Chondrocyte (in vitro differentiated cells): ENCODE data around the gene STKLD1. TPM values are rescaled to one million over a fixed set of nuclear protein-coding genes. Genes with fewer than 3 reads are reported as not detected.

Source experiments
- DNase-seq: peaks from one replicate; pipeline ENCODE4 v3.0.0; 2021; ENCODE audit warnings: mixed read lengths, low spot score
- H3K27ac Mint-ChIP-seq: one replicate; pipeline ENCODE4 v1.8.0; 2021; ENCODE audit warnings: mild to moderate bottlenecking, moderate library complexity, mixed read lengths; ENCODE audit not compliant: unreplicated experiment
- H3K27me3 Mint-ChIP-seq: 2 replicates; pipeline ENCODE4 v1.8.0; 2021; ENCODE audit warnings: low read depth, mixed read lengths
- H3K36me3 Mint-ChIP-seq: 2 replicates; pipeline ENCODE4 v1.8.0; 2021; ENCODE audit warnings: low read depth, mixed read lengths
- H3K4me1 Mint-ChIP-seq: 2 replicates; pipeline ENCODE4 v1.8.0; 2021; ENCODE audit warnings: low read depth, mild to moderate bottlenecking, mixed read lengths
- H3K4me3 Mint-ChIP-seq: one replicate; pipeline ENCODE4 v1.8.0; 2021; ENCODE audit warnings: mild to moderate bottlenecking, moderate library complexity, mixed read lengths; ENCODE audit not compliant: unreplicated experiment
- H3K9me3 Mint-ChIP-seq: 2 replicates; pipeline ENCODE4 v1.8.0; 2021; ENCODE audit warnings: low read depth, mixed read lengths
- total RNA-seq: library from RNA; stranded (reverse); gene quantifications from 3 replicates; pipeline ENCODE4 v1.2.1, GENCODE V29; 2021
- TF ChIP-seq, protein P1 (sequence below): fragments of 200-600 bp; sonication (generic); IDR thresholded peaks from 2 replicates; pipeline ENCODE4 v1.5.0; 2021; ENCODE audit warnings: antibody characterized with exemption, mild to moderate bottlenecking, moderate library complexity

The STKLD1 gene
- total RNA-seq, 1 donor from 2014 or later: 1.8 TPM

DNA sequence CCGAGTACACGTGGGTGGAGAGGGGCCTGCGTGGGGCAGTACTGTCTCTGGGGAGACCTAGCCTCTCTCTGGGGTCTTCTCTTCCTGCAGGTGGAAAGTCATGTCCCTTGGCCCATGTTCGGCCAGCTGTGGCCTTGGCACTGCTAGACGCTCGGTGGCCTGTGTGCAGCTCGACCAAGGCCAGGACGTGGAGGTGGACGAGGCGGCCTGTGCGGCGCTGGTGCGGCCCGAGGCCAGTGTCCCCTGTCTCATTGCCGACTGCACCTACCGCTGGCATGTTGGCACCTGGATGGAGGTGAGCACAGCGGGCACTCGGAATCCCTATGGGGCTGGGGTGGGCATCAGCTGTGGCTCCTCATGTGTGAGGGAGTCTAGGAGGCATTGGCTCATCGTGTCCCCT lies 78.2 kb downstream of the STKLD1 start:
- Mint-ChIP-seq H3K27me3 (no peaks in the 10 kb centered on the region), H3K27ac (no peak overlapping the region), H3K4me3 (no peak overlapping the region), H3K36me3 (no peaks in the 10 kb centered on the region), H3K9me3 (no peaks in the 10 kb centered on the region), H3K4me1 (peaks cover 3% of the 10 kb centered on the region)
- no peak for DNase-seq
- TF ChIP-seq, protein P1, sequence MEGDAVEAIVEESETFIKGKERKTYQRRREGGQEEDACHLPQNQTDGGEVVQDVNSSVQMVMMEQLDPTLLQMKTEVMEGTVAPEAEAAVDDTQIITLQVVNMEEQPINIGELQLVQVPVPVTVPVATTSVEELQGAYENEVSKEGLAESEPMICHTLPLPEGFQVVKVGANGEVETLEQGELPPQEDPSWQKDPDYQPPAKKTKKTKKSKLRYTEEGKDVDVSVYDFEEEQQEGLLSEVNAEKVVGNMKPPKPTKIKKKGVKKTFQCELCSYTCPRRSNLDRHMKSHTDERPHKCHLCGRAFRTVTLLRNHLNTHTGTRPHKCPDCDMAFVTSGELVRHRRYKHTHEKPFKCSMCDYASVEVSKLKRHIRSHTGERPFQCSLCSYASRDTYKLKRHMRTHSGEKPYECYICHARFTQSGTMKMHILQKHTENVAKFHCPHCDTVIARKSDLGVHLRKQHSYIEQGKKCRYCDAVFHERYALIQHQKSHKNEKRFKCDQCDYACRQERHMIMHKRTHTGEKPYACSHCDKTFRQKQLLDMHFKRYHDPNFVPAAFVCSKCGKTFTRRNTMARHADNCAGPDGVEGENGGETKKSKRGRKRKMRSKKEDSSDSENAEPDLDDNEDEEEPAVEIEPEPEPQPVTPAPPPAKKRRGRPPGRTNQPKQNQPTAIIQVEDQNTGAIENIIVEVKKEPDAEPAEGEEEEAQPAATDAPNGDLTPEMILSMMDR: no peak

DNA sequence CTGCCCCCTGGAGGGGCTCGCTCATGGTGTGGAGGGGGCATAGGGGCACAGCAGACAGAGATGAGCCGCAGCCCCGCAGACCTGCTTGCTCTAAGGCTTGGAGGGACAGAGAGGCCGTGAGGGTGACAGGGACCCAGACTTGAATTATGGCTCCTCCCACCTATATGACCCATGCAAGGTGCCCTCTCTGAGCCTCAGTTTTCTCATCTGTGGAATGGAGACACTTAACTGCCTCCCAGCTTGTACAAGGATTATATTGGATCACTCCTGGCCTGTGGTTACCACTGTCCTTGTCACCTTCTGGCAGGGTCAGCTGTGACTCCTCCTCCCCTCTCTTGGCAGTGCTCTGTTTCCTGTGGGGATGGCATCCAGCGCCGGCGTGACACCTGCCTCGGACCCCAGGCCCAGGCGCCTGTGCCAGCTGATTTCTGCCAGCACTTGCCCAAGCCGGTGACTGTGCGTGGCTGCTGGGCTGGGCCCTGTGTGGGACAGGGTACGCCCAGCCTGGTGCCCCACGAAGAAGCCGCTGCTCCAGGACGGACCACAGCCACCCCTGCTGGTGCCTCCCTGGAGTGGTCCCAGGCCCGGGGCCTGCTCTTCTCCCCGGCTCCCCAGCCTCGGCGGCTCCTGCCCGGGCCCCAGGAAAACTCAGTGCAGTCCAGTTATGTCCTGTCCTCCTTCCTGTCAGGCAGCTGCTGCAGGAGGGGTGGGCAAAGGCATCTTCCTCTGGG lies 78.9 kb downstream of the STKLD1 start:
- TF ChIP-seq, protein P1: no peak
- Mint-ChIP-seq H3K9me3 (no peaks in the 10 kb centered on the region), H3K27ac (no peak overlapping the region), H3K4me1 (peaks cover 4% of the 10 kb centered on the region), H3K4me3 (no peak overlapping the region), H3K27me3 (no peaks in the 10 kb centered on the region), H3K36me3 (no peaks in the 10 kb centered on the region)
- no peak for DNase-seq

Other genes starting within 250 kb of the STKLD1 start
- 2.1 to 8.1 TPM (median 5.8 TPM) in 3 replicates for gene GBGT1, start 212.5 kb upstream of the STKLD1 start, total RNA-seq
- gene OBP2B, start 167.1 kb upstream of the STKLD1 start, total RNA-seq: not detected in 3 replicates
- 0.17 TPM in 1 of 3 replicates, not detected in the others for gene ABO, start 101.2 kb upstream of the STKLD1 start, total RNA-seq
- 14.6 to 16.0 TPM (median 15.1 TPM) in 3 replicates for gene SURF6, start 40.2 kb upstream of the STKLD1 start, total RNA-seq
- gene MED22, start 28.2 kb upstream of the STKLD1 start, total RNA-seq: 24.6 to 27.8 TPM (median 26.0 TPM) in 3 replicates
- 1,095 to 1,183 TPM (median 1,126 TPM) in 3 replicates for gene RPL7A, start 28.1 kb upstream of the STKLD1 start, total RNA-seq
- 27.2 to 31.3 TPM (median 31.0 TPM) in 3 replicates for gene SURF1, start 19.9 kb upstream of the STKLD1 start, total RNA-seq
- gene SURF2, start 19.8 kb upstream of the STKLD1 start, total RNA-seq: 12.5 to 13.3 TPM (median 13.2 TPM) in 3 replicates
- 242 to 285 TPM (median 243 TPM) in 3 replicates for gene SURF4, start 306 bp upstream of the STKLD1 start, total RNA-seq
- gene REXO4, start 41.6 kb downstream of the STKLD1 start, total RNA-seq: 15.0 to 19.3 TPM (median 16.8 TPM) in 3 replicates
- gene ADAMTS13, start 46.0 kb downstream of the STKLD1 start, total RNA-seq: 5.5 to 9.5 TPM (median 5.7 TPM) in 3 replicates
- 14.4 to 22.3 TPM (median 18.8 TPM) in 3 replicates for gene CACFD1, start 83.6 kb downstream of the STKLD1 start, total RNA-seq
- 5.4 to 13.7 TPM (median 13.2 TPM) in 3 replicates for gene SLC2A6, start 102.7 kb downstream of the STKLD1 start, total RNA-seq
- gene MYMK, start 148.6 kb downstream of the STKLD1 start, total RNA-seq: not detected in 3 replicates
- gene ADAMTSL2, start 158.3 kb downstream of the STKLD1 start, total RNA-seq: 0.15 to 0.31 TPM (median 0.23 TPM) in 3 replicates
- not detected in 3 replicates for gene FAM163B, start 233.0 kb downstream of the STKLD1 start, total RNA-seq